GM18505 (cell line): Measurements from ENCODE around the gene TAF1B.
"Not testable (repeated sequence)": the region's sequence is repeated elsewhere in the genome, so short reads cannot be mapped to it uniquely, and the experiment has no call there.

Source experiments
- ATAC-seq: cut with Tn5 transposase; IDR thresholded peaks from one replicate; pipeline ENCODE4 v1.9.1; 2021; ENCODE audit not compliant: unreplicated experiment
- POLR2A ChIP-seq: IDR thresholded peaks from 4 replicates; pipeline ENCODE4 v1.6.1; 2011; ENCODE audit warnings: borderline replicate concordance; ENCODE audit not compliant: insufficient read depth, insufficient read length; ENCODE audit errors: extremely low read depth

The TAF1B gene

DNA sequence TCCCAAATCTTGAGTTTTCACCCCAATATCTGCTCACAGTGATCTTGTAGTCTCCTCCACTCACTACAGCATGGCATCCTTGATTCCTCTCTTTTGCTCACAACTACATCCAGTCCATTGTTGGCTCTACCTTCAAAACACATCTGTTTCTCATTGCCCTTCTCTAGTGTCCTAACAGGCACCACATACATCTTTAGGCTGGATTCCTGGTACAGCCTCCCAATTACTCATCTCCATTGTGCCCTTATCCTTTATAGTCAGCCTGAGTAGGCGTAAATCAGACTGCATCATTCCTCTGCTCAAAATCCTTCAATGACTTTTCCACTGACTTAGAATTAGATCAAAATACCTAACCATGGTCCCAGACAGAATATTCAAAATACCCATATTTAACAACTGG, 10.7 kb upstream of the TAF1B start:
- ATAC-seq, result no peak
- no peak for TF ChIP-seq POLR2A

DNA sequence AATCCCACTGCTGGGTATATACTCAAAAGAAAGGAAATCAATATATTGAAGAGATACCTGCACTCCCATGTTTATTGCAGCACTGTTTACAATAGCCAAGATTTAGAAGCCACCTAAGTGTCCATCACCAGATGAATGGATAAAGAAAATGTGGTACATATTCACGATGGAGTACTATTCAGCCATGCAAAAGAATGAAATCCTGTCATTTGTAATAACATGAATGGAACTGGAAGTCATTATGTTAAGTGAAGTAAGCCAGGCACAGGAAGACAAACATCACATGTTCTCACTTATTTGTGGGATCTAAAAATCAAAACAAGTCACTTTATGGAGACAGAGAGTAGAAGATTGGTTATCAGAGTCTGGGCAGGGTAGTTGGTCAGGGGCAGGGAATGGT, 8.2 kb upstream of the TAF1B start:
- ATAC-seq, result not testable (repeated sequence)

DNA sequence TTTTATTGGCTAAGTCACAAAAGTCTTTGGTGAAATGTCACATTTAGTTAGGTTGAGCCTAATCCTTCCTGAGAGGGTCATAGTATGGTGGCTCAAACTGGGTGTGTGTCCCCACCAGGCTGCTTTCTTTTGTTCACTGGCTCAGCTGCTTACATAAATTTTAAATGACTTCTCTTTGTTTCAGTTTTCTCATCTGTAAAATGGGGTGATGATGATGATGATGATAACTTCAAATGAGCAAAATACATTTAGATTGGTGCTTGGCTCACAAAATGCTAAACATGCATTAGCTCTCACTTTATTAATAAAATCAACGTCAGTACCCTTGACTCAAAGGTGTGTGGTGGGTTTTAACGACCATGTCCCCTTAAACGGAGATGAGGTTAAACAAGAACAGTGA, 7.2 kb upstream of the TAF1B start:
- no peak for ATAC-seq
- no peak for TF ChIP-seq POLR2A

DNA sequence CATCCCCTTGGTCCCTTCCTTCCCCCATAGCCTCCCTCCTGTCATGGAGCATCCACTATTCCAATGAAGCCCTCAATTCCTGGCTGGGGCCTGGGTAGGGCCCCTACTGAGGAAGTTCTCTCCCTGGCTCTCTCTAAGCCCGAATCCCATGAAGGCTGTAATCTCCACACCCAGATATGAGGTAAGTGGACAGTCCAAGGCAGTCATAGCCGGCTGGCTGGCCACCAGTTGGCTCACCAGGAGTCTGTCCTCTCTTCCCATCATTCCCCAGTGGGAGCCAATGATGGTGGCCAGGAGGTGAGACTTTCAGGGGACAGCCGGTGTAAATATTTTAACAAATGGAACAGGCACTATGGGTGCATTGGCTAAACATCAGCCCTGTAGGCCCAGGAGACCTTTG, 6.8 kb upstream of the TAF1B start:
- ATAC-seq, result no peak
- no peak for TF ChIP-seq POLR2A

DNA sequence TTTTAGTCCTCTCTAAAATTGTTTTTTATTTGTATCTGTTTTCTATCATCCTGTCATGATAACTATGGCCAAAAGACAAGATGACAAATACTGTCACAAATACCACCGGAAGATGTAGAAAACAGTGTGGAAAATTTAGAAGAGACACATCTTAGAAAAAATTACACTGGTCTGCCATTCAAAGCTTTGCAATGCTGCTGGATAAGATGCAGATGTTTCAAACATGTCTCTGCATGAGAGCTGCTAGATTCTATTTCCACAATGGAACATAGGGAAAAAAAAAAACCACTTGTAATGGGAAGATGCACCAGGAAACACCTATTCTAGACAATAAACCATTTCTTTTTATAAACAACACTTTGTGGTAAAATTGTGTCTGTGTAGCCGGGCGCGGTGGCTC, 5.8 kb upstream of the TAF1B start:
- no peak for ATAC-seq
- no peak for TF ChIP-seq POLR2A

DNA sequence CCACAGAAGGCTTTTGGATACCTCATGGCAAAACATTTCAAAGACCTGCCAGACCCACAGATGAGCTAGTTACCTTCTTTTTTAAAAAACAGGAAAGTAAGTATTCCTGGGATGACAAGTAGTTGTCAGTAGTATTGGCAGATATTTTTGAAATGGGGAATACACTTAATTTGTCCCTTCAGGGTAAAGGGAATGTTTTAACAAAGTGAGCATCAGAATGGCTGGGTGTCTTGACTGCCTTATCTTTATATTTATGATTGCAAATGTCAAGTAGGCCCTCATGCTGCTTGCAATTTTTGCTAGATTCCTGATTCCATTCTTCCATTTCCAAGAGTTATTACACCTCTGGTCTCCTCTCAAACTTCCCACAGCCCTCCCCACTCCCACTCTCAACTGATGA, 4.9 kb upstream of the TAF1B start:
- ATAC-seq, result no peak
- TF ChIP-seq POLR2A, result no peak

DNA sequence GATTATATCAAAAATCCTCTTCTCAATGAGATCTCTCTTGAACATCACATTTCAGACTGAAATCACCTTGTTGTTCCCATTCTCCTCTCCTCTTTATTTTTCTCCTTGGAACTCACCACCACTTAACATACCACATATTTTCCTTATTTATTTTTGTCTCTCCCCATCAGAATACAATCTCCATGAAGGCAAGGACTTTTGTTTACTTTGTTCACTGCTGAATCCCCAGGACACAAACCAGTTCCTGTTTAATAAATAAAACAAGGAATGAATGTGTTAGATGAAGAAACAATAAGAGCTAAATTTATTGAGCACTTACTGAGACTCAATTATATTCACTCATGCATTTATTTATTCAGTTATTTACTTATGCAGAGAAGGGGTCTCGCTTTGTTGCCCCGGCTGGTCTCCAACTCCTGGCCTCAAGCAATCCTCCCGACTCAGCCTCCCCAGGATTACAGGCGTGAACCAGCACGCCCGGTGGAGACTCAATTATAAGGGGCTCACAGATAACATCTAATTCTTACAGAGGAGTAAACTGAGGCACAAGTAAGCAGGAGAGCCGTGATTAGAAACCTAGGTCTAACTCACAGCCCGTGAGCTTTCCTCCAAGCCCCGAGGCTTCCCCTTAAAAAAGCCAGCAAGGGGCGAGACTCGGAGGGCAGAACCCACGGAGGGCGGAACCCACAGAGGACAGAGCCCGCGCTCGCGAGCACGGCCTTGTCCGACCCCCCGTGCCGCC, 616 bp upstream of the TAF1B start:
- no peak for ATAC-seq
- no peak for TF ChIP-seq POLR2A

DNA sequence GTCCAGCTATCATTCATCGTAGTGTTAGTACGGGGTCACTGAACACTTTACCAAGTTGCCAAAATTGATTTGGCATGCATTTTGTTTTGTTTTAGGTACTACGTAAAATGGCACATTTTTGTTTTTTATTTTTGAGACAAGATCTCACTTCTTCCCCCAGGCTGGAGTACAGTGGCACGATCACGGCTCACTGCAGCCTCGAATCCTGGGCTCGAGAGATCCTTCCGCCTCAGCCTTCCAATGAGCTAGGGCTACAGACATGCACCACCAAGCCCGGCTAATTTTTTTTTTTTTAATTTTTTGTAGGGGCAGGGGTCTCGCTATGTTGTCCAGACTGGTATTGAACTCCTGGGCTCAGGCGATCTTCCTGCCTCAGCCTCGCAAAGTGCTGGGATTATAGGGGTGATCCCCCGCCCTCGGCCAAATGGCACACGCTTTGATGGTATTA, 786 bp downstream of the TAF1B start:
- no peak for TF ChIP-seq POLR2A
- ATAC-seq, result no peak

DNA sequence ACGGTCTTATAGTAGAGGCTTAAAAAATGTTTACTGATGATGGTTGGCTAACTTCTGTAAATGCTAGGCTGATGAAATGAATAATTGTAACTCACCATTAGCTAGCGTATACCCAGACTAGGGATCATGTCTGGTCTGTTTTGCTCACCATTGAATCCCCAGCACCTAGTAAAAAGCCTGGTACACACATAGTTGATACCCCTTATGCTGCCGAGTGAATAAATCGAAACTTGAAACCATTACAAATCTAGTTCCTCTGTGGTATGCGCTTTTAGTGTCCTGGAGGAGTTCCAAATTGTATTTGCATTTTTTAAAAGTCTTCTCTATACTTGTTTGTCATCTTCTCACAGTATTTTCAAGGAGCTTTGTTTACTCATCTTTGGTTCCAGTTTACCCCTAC, 1.3 kb downstream of the TAF1B start:
- no peak for ATAC-seq
- TF ChIP-seq POLR2A, result no peak

DNA sequence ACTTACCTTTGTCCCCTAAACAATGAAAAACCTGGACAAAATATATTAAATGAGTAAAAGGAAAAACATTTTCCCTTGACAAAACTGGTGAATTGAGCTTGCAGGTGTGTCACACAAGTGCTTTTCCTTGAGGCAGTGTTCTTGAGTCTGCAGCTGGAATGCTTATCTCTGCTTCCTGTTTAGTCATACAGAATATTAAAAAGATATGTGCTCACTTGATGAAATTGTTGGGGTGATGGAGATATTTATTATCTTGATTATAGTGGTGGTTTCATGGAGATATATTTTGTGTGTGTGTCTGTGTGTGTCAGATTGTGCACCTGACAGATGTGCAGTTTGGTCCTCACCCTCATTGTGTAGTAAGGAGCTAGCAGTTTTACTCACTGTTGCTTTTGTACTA, 3.3 kb downstream of the TAF1B start:
- no peak for ATAC-seq
- TF ChIP-seq POLR2A, result no peak

DNA sequence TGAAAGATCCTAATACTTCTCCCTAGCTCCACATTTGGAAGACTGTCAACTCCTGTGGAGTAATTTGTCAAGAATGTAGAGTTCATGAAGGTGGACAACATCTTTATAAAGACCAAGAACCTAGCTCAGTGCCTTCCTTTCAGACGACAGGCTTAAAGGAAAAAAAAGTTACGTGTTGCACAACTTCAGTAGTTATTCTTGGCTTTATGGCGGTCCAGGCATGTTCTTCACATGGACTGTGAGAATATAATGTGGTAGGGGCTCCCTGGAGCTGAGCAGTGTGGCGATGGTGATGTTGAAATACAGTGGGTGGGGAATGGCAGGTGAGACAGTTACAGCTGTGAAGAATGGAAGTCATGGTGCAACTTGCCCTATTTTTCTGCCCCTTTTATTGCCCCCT, 3.9 kb downstream of the TAF1B start:
- TF ChIP-seq POLR2A, result no peak
- ATAC-seq, result no peak

DNA sequence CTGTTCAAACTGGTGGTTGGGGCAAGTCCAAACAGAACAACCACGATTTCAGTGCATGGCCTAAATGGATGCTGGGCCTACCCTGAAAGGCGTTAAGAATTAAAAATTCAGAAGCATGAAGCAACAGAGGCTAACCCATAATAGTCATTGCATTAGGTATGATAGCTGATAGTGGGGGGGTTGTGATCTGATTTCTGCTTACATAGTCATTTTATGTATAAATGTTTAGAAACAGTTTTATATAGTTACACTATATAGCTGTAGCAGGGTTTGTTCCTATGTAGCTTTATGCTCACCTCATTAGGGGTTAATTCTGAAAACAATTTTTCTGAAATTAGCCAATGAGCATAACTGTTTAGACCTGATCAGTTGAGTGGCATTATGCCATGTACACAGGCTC, 9.6 kb downstream of the TAF1B start:
- no peak for TF ChIP-seq POLR2A
- ATAC-seq, result no peak

DNA sequence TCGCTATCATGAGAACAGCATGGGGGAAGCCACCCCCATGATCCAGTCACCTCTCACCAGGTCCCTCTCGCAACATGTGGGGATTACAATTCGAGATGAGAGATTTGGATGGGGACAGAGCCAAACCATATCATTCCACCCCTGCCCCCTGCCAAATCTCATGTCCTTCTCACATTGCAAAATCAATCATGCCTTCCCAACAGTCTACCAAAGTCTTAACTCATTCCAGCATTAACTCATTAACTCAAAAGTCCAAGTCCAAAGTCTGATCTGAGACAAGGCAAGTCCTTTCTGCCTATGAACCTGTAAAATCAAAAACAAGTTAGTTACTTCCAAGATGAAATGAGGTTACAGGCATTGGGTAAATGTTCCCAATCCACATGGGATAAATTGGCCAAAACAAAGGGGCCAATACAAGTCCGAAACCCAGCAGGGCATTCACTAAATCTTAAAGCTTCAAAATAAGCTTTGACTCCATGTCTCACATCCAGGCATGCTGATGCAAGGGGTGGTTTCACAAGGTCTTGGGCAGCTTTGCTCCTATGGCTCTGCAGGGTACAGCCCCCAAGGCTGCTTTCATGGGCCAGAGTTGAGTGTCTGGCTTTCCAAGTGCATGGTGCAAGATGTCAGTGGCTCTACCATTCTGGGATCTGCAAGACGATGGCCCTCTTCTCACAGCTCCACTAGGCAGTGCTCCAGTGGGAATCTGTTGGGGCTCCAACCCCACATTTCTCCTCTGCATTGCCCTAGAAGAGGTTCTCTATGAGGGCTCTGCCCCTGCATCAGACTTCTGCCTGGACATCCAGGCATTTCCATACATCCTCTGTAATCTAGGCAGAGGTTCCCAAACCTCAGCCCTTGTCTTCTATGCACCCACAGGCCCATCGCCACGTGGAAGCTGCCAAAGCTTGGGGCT, 14.8 kb downstream of the TAF1B start:
- no peak for ATAC-seq
- no peak for TF ChIP-seq POLR2A

DNA sequence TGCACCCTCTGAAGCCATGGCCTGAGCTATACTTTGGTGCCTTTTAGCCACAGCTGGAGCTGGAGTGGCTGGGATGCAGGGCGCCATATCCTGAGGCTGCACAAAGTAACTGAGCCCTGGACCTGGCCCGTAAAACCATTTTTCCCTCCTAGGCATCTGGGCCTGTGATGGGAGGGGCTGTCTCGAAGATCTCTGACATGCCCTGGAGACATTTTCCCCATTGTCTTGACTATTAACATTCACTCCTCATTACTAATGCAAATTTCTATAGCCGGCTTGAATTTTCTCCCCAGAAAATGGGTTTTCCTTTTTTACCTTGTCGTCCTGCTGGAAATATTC, 15.4 kb downstream of the TAF1B start:
- ATAC-seq, result no peak
- TF ChIP-seq POLR2A, result no peak

DNA sequence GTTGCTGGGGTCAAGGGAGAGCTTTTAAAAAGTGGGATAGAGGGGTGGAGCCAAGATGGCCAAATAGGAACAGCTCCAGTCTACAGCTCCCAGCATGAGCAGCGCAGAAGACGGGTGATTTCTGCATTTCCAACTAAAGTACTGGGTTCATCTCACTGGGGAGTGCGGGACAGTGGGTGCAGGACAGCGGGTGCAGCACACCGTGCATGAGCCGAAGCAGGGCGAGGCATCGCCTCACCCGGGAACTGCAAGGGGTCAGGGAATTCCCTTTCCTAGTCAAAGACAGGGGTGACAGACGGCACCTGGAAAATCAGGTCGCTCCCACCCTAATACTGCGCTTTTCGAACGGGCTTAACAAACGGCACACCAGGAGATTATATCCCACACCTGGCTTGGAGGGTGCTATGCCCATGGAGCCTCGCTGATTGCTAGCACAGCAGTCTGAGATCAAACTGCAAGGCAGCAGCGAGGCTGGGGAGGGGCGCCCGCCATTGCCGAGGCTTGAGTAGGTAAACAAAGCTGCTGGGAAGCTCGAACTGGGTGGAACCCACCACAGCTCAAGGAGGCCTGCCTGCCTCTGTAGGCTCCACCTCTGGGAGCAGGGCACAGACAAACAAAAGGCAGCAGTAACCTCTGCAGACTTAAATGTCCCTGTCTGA, 17.8 kb downstream of the TAF1B start:
- ATAC-seq, result not testable (repeated sequence)
